ENCODE measurements around the gene CCDC92.

Gene CCDC92

GRCh38 chr12:123961585-123962345 is 10.9 kb downstream of the CCDC92 start:
- no peak overlapping the region for H3K4me3 ChIP-seq (ENCODE audit: insufficient read depth, low read depth, low read length)

GRCh38 chr12:123960856-123961255 is 11.8 kb downstream of the CCDC92 start:
- H3K27ac ChIP-seq (ENCODE audit: insufficient read depth, low read depth, low read length, poor library complexity, severe bottlenecking), result no peak overlapping the region
- H3K9me3 ChIP-seq (ENCODE audit: control insufficient read depth, low read length), result no peaks in the 10 kb centered on the region
- no peaks in the 10 kb centered on the region for H3K4me1 ChIP-seq (ENCODE audit: control insufficient read depth, insufficient read depth, low read length)
- H3K36me3 ChIP-seq (ENCODE audit: control insufficient read depth, insufficient read depth, low read length), result no peaks in the 10 kb centered on the region
- peaks cover 64% of the 10 kb centered on the region for H3K27me3 ChIP-seq (ENCODE audit: control insufficient read depth, insufficient read depth, low read length, poor library complexity, severe bottlenecking)
- no peak overlapping the region for H3K4me3 ChIP-seq (ENCODE audit: insufficient read depth, low read depth, low read length)
- 83 to 90% methylated on average over 4 of the region's 4 CpGs for WGBS, 2 experiments

More at GRCh38 chr12:123961585-123962345, 10.9 kb downstream of the CCDC92 start:
- no peaks in the 10 kb centered on the region for H3K36me3 ChIP-seq (ENCODE audit: control insufficient read depth, insufficient read depth, low read length)
- WGBS, 2 experiments, result 83 to 87% methylated on average over 12 of the region's 12 CpGs
- no peak overlapping the region for H3K27ac ChIP-seq (ENCODE audit: insufficient read depth, low read depth, low read length, poor library complexity, severe bottlenecking)
- H3K9me3 ChIP-seq (ENCODE audit: control insufficient read depth, low read length), result no peaks in the 10 kb centered on the region
- no peaks in the 10 kb centered on the region for H3K4me1 ChIP-seq (ENCODE audit: control insufficient read depth, insufficient read depth, low read length)
- H3K27me3 ChIP-seq (ENCODE audit: control insufficient read depth, insufficient read depth, low read length, poor library complexity, severe bottlenecking), result peaks cover 72% of the 10 kb centered on the region

- H3K27me3 ChIP-seq (ENCODE audit: control insufficient read depth, insufficient read depth, low read length, poor library complexity, severe bottlenecking), result peaks cover 62% of the 10 kb centered on the region
- H3K4me1 ChIP-seq (ENCODE audit: control insufficient read depth, insufficient read depth, low read length), result no peaks in the 10 kb centered on the region
- H3K4me3 ChIP-seq (ENCODE audit: insufficient read depth, low read depth, low read length), result no peak overlapping the region
- H3K9me3 ChIP-seq (ENCODE audit: control insufficient read depth, low read length), result no peaks in the 10 kb centered on the region
- 84 to 87% methylated on average over 9 of the region's 9 CpGs for WGBS, 2 experiments
- no peaks in the 10 kb centered on the region for H3K36me3 ChIP-seq (ENCODE audit: control insufficient read depth, insufficient read depth, low read length)
- H3K27ac ChIP-seq (ENCODE audit: insufficient read depth, low read depth, low read length, poor library complexity, severe bottlenecking), result no peak overlapping the region
Measured at GRCh38 chr12:123960029-123960735, 12.4 kb downstream of the CCDC92 start.

GRCh38 chr12:123958876-123959275 is 13.8 kb downstream of the CCDC92 start:
- H3K27ac ChIP-seq (ENCODE audit: insufficient read depth, low read depth, low read length, poor library complexity, severe bottlenecking), result no peak overlapping the region
- WGBS, 2 experiments, result 80 to 81% methylated on average over 9 of the region's 9 CpGs
- H3K9me3 ChIP-seq (ENCODE audit: control insufficient read depth, low read length), result no peaks in the 10 kb centered on the region
- H3K4me1 ChIP-seq (ENCODE audit: control insufficient read depth, insufficient read depth, low read length), result no peaks in the 10 kb centered on the region
- H3K36me3 ChIP-seq (ENCODE audit: control insufficient read depth, insufficient read depth, low read length), result no peaks in the 10 kb centered on the region
- no peak overlapping the region for H3K4me3 ChIP-seq (ENCODE audit: insufficient read depth, low read depth, low read length)
- peaks cover 49% of the 10 kb centered on the region for H3K27me3 ChIP-seq (ENCODE audit: control insufficient read depth, insufficient read depth, low read length, poor library complexity, severe bottlenecking)

- Histone ChIP-seq H3K27ac (ENCODE audit: insufficient read depth, low read depth, low read length, poor library complexity, severe bottlenecking) (no peak overlapping the region), H3K4me1 (ENCODE audit: control insufficient read depth, insufficient read depth, low read length) (no peaks in the 10 kb centered on the region), H3K9me3 (ENCODE audit: control insufficient read depth, low read length) (no peaks in the 10 kb centered on the region), H3K27me3 (ENCODE audit: control insufficient read depth, insufficient read depth, low read length, poor library complexity, severe bottlenecking) (peaks cover 45% of the 10 kb centered on the region), H3K36me3 (ENCODE audit: control insufficient read depth, insufficient read depth, low read length) (no peaks in the 10 kb centered on the region), H3K4me3 (ENCODE audit: insufficient read depth, low read depth, low read length) (no peak overlapping the region)
- WGBS, 2 experiments, result 87 to 90% methylated on average over 8 of the region's 8 CpGs
Measured at GRCh38 chr12:123958462-123958861, 14.2 kb downstream of the CCDC92 start.

GRCh38 chr12:123957196-123957595 is 15.4 kb downstream of the CCDC92 start:
- Histone ChIP-seq H3K4me3 (ENCODE audit: insufficient read depth, low read depth, low read length) (no peak overlapping the region), H3K27me3 (ENCODE audit: control insufficient read depth, insufficient read depth, low read length, poor library complexity, severe bottlenecking) (peaks cover 36% of the 10 kb centered on the region), H3K4me1 (ENCODE audit: control insufficient read depth, insufficient read depth, low read length) (no peaks in the 10 kb centered on the region), H3K27ac (ENCODE audit: insufficient read depth, low read depth, low read length, poor library complexity, severe bottlenecking) (no peak overlapping the region), H3K9me3 (ENCODE audit: control insufficient read depth, low read length) (no peaks in the 10 kb centered on the region), H3K36me3 (ENCODE audit: control insufficient read depth, insufficient read depth, low read length) (no peaks in the 10 kb centered on the region)
- 85 to 88% methylated on average over 3 of the region's 3 CpGs for WGBS, 2 experiments

- Histone ChIP-seq H3K4me3 (ENCODE audit: insufficient read depth, low read depth, low read length) (no peak overlapping the region), H3K27ac (ENCODE audit: insufficient read depth, low read depth, low read length, poor library complexity, severe bottlenecking) (no peak overlapping the region), H3K27me3 (ENCODE audit: control insufficient read depth, insufficient read depth, low read length, poor library complexity, severe bottlenecking) (peaks cover 26% of the 10 kb centered on the region), H3K9me3 (ENCODE audit: control insufficient read depth, low read length) (no peaks in the 10 kb centered on the region), H3K36me3 (ENCODE audit: control insufficient read depth, insufficient read depth, low read length) (no peaks in the 10 kb centered on the region), H3K4me1 (ENCODE audit: control insufficient read depth, insufficient read depth, low read length) (no peaks in the 10 kb centered on the region)
- WGBS, 2 experiments, result 82 to 87% methylated on average over 9 of the region's 9 CpGs
Measured at GRCh38 chr12:123956249-123956648, 16.4 kb downstream of the CCDC92 start.

GRCh38 chr12:123954647-123955350 is 17.8 kb downstream of the CCDC92 start:
- Histone ChIP-seq H3K27ac (ENCODE audit: insufficient read depth, low read depth, low read length, poor library complexity, severe bottlenecking) (no peak overlapping the region), H3K27me3 (ENCODE audit: control insufficient read depth, insufficient read depth, low read length, poor library complexity, severe bottlenecking) (peaks cover 12% of the 10 kb centered on the region), H3K36me3 (ENCODE audit: control insufficient read depth, insufficient read depth, low read length) (no peaks in the 10 kb centered on the region), H3K4me1 (ENCODE audit: control insufficient read depth, insufficient read depth, low read length) (peaks cover 1% of the 10 kb centered on the region), H3K4me3 (ENCODE audit: insufficient read depth, low read depth, low read length) (no peak overlapping the region), H3K9me3 (ENCODE audit: control insufficient read depth, low read length) (no peaks in the 10 kb centered on the region)
- 87 to 91% methylated on average over 10 of the region's 10 CpGs for WGBS, 2 experiments

GRCh38 chr12:123952037-123952436 is 20.6 kb downstream of the CCDC92 start:
- no peaks in the 10 kb centered on the region for H3K36me3 ChIP-seq (ENCODE audit: control insufficient read depth, insufficient read depth, low read length)
- H3K27ac ChIP-seq (ENCODE audit: insufficient read depth, low read depth, low read length, poor library complexity, severe bottlenecking), result no peak overlapping the region
- no peak overlapping the region for H3K4me3 ChIP-seq (ENCODE audit: insufficient read depth, low read depth, low read length)
- H3K9me3 ChIP-seq (ENCODE audit: control insufficient read depth, low read length), result no peaks in the 10 kb centered on the region
- peaks cover 18% of the 10 kb centered on the region for H3K4me1 ChIP-seq (ENCODE audit: control insufficient read depth, insufficient read depth, low read length)
- H3K27me3 ChIP-seq (ENCODE audit: control insufficient read depth, insufficient read depth, low read length, poor library complexity, severe bottlenecking), result peaks cover 9% of the 10 kb centered on the region
- WGBS, 2 experiments, result 100% methylated on average over 1 of the region's 2 CpGs

GRCh38 chr12:123951467-123951866 is 21.2 kb downstream of the CCDC92 start:
- WGBS, 2 experiments, result 83 to 88% methylated on average over 4 of the region's 4 CpGs
- no peaks in the 10 kb centered on the region for H3K9me3 ChIP-seq (ENCODE audit: control insufficient read depth, low read length)
- H3K27ac ChIP-seq (ENCODE audit: insufficient read depth, low read depth, low read length, poor library complexity, severe bottlenecking), result no peak overlapping the region
- H3K27me3 ChIP-seq (ENCODE audit: control insufficient read depth, insufficient read depth, low read length, poor library complexity, severe bottlenecking), result peaks cover 9% of the 10 kb centered on the region
- H3K36me3 ChIP-seq (ENCODE audit: control insufficient read depth, insufficient read depth, low read length), result no peaks in the 10 kb centered on the region
- no peak overlapping the region for H3K4me3 ChIP-seq (ENCODE audit: insufficient read depth, low read depth, low read length)
- H3K4me1 ChIP-seq (ENCODE audit: control insufficient read depth, insufficient read depth, low read length), result peaks cover 18% of the 10 kb centered on the region
